SK-N-SH treated with all-trans-retinoic acid at 6 μM for 48 hours (cell line): ENCODE results near the gene CHCHD4.

Source experiments
- ARNTL ChIP-seq: fragments of 450-650 bp; formaldehyde crosslinking; IDR thresholded peaks from 2 replicates; pipeline ENCODE4 v1.5.0; 2020; ENCODE audit warnings: low read depth, mild to moderate bottlenecking, moderate library complexity, borderline replicate concordance
- BACH2 ChIP-seq: fragments of 250-450 bp; sonication (Bioruptor Pico); IDR thresholded peaks from 2 replicates; pipeline ENCODE4 v1.9.0; 2021; ENCODE audit warnings: mild to moderate bottlenecking, borderline replicate concordance
- PATZ1 ChIP-seq: fragments of 250-450 bp; sonication (Bioruptor Pico); IDR thresholded peaks from 2 replicates; pipeline ENCODE4 v1.8.0; 2020; ENCODE audit warnings: mild to moderate bottlenecking, moderate library complexity, borderline replicate concordance
- TCF4 ChIP-seq: fragments of 250-450 bp; sonication (Bioruptor Pico); IDR thresholded peaks from 2 replicates; pipeline ENCODE4 v1.8.0; 2021; ENCODE audit warnings: mild to moderate bottlenecking, moderate library complexity, borderline replicate concordance
- ZFP3 ChIP-seq: fragments of 250-450 bp; sonication (Bioruptor Pico); IDR thresholded peaks from 2 replicates; pipeline ENCODE4 v1.5.0; 2020; ENCODE audit warnings: mild to moderate bottlenecking, moderate library complexity
- ZFP30 ChIP-seq: fragments of 450-650 bp; formaldehyde crosslinking; IDR thresholded peaks from 2 replicates; pipeline ENCODE4 v1.5.0; 2022; ENCODE audit warnings: mild to moderate bottlenecking, moderate library complexity

GRCh38 chr3:14134291-14134690, 9.6 kb upstream of the CHCHD4 start:
- TF ChIP-seq TCF4 (CRISPR knock-in tag): no peak
- TF ChIP-seq ARNTL: no peak
- TF ChIP-seq PATZ1 (CRISPR knock-in tag): no peak
- TF ChIP-seq ZFP3 (CRISPR knock-in tag): no peak
- no peak for TF ChIP-seq ZFP30 (CRISPR knock-in tag)
- TF ChIP-seq BACH2 (CRISPR knock-in tag): no peak
